ENCODE results near the gene AUTS2.

DNA sequence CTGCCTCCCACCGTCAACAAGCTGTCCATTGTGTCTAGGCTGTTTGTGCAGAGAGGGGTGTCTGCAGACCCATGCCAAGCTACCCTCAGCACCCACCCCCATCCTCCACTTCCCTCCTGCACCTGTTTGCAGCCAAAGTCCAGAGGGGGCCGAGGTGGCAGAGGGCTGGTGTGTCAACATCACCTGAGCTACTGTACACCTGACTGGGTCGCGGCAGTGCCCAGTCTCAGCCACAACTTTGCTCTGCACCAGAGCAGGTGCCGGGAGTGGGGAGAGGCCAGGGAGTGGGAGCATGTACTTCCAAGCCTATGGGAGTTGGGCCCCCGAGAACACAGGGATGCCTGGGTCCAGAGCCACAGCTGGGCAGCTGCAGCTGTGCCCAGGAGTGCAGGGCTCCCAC, 93.1 kb downstream of the AUTS2 start:
- TF ChIP-seq, protein P1, sequence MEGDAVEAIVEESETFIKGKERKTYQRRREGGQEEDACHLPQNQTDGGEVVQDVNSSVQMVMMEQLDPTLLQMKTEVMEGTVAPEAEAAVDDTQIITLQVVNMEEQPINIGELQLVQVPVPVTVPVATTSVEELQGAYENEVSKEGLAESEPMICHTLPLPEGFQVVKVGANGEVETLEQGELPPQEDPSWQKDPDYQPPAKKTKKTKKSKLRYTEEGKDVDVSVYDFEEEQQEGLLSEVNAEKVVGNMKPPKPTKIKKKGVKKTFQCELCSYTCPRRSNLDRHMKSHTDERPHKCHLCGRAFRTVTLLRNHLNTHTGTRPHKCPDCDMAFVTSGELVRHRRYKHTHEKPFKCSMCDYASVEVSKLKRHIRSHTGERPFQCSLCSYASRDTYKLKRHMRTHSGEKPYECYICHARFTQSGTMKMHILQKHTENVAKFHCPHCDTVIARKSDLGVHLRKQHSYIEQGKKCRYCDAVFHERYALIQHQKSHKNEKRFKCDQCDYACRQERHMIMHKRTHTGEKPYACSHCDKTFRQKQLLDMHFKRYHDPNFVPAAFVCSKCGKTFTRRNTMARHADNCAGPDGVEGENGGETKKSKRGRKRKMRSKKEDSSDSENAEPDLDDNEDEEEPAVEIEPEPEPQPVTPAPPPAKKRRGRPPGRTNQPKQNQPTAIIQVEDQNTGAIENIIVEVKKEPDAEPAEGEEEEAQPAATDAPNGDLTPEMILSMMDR (IDR thresholded peaks at IDR 0.05) = no peak
- no peak for TF ChIP-seq POLR2A (IDR thresholded peaks at IDR 0.05)

All from vagina (tissue), 2 donors.